Mucosa of rectum (tissue), 2 donors: ENCODE results near the gene SPTBN4.
"Not testable (repeated sequence)": the region's sequence is repeated elsewhere in the genome, so short reads cannot be mapped to it uniquely, and the experiment has no call there.

ENCODE experiments used
- H3K27ac ChIP-seq, 2 donors: one replicate each; pipeline ENCODE4 v1.7.0; 2013; ENCODE audit warnings: inconsistent platforms in 2 of 2, low read depth in 2 of 2, low read length in 2 of 2
- H3K27me3 ChIP-seq, 2 donors: one replicate each; pipeline ENCODE4 v1.7.0; 2013; ENCODE audit warnings: low read length in 2 of 2; ENCODE audit not compliant: control insufficient read depth in 2 of 2, insufficient read depth in 2 of 2
- H3K36me3 ChIP-seq, 2 donors: one replicate each; pipeline ENCODE4 v1.7.0; 2013; ENCODE audit warnings: low read length in 2 of 2; ENCODE audit not compliant: control insufficient read depth in 2 of 2, insufficient read depth in 2 of 2
- H3K4me1 ChIP-seq, 2 donors: one replicate each; pipeline ENCODE4 v1.7.0; 2013; ENCODE audit warnings: low read length in 2 of 2, mild to moderate bottlenecking in 1 of 2; ENCODE audit not compliant: control insufficient read depth in 2 of 2, insufficient read depth in 2 of 2
- H3K4me3 ChIP-seq, 2 donors: one replicate each; pipeline ENCODE4 v1.7.0; 2013; ENCODE audit warnings: low read length in 2 of 2
- H3K9ac ChIP-seq, 2 donors: one replicate each; pipeline ENCODE4 v1.7.0; 2013; ENCODE audit warnings: low read length in 2 of 2, low read depth in 1 of 2, mild to moderate bottlenecking in 1 of 2
- H3K9me3 ChIP-seq, 2 donors: one replicate each; pipeline ENCODE4 v1.7.0; 2013; ENCODE audit warnings: low read length in 2 of 2; ENCODE audit not compliant: control insufficient read depth in 2 of 2
- donor health status: healthy.
- donor health status: Normal muscosa, but diverticular disease.

Gene SPTBN4

GRCh38 chr19:40513741-40514315, 47.0 kb downstream of the SPTBN4 start:
- no peaks in the 10 kb centered on the region for H3K9me3 ChIP-seq
- H3K27me3 ChIP-seq, result peaks cover 22 to 25% of the 10 kb centered on the region in 2 donors
- H3K36me3 ChIP-seq, result no peaks in the 10 kb centered on the region

GRCh38 chr19:40517248-40517647, 50.4 kb downstream of the SPTBN4 start:
- Histone ChIP-seq H3K9me3 (no peaks in the 10 kb centered on the region), H3K4me1 (peaks cover 0 to 2% of the 10 kb centered on the region in 2 donors), H3K9ac (no peak overlapping the region), H3K4me3 (no peak overlapping the region), H3K27me3 (peaks cover 23 to 26% of the 10 kb centered on the region in 2 donors), H3K36me3 (no peaks in the 10 kb centered on the region), H3K27ac (no peak overlapping the region)

More at GRCh38 chr19:40513741-40514315, 47.0 kb downstream of the SPTBN4 start:
- Histone ChIP-seq H3K4me1 (no peaks in the 10 kb centered on the region), H3K4me3 (no peak overlapping the region), H3K9ac (no peak overlapping the region), H3K27ac (no peak overlapping the region)

- H3K4me3 ChIP-seq, result no peak overlapping the region
- H3K4me1 ChIP-seq, result peaks cover 0 to 2% of the 10 kb centered on the region in 2 donors
- no peak overlapping the region for H3K27ac ChIP-seq
- H3K27me3 ChIP-seq, result peaks cover 8% of the 10 kb centered on the region in 2 donors
- no peak overlapping the region for H3K9ac ChIP-seq
- H3K9me3 ChIP-seq, result no peaks in the 10 kb centered on the region
- H3K36me3 ChIP-seq, result no peaks in the 10 kb centered on the region
Observed at GRCh38 chr19:40519352-40520322, 52.8 kb downstream of the SPTBN4 start.

- peaks cover 0 to 2% of the 10 kb centered on the region in 2 donors for H3K4me1 ChIP-seq
- no peaks in the 10 kb centered on the region for H3K36me3 ChIP-seq
- H3K27ac ChIP-seq, result no peak overlapping the region
- no peaks in the 10 kb centered on the region for H3K9me3 ChIP-seq
- no peak overlapping the region for H3K9ac ChIP-seq
- H3K4me3 ChIP-seq, result no peak overlapping the region
- peaks cover 3 to 6% of the 10 kb centered on the region in 2 donors for H3K27me3 ChIP-seq
Observed at GRCh38 chr19:40521276-40521675, 54.5 kb downstream of the SPTBN4 start.

- H3K4me1 ChIP-seq, H3K36me3 ChIP-seq, H3K27me3 ChIP-seq, H3K9me3 ChIP-seq, H3K27ac ChIP-seq, H3K9ac ChIP-seq, H3K4me3 ChIP-seq: not testable (repeated sequence)
Observed at GRCh38 chr19:40521900-40522299, 55.1 kb downstream of the SPTBN4 start.

- H3K27me3 ChIP-seq, result peaks cover 3 to 5% of the 10 kb centered on the region in 2 donors
- H3K9me3 ChIP-seq, result no peaks in the 10 kb centered on the region
- no peaks in the 10 kb centered on the region for H3K36me3 ChIP-seq
- H3K27ac ChIP-seq, result no peak overlapping the region
- H3K4me3 ChIP-seq, result no peak overlapping the region
- peaks cover 0 to 2% of the 10 kb centered on the region in 2 donors for H3K4me1 ChIP-seq
- H3K9ac ChIP-seq, result no peak overlapping the region
Observed at GRCh38 chr19:40523322-40524047, 56.7 kb downstream of the SPTBN4 start.

GRCh38 chr19:40524133-40524549, 57.3 kb downstream of the SPTBN4 start:
- Histone ChIP-seq H3K27me3 (peaks cover 3 to 5% of the 10 kb centered on the region in 2 donors), H3K9ac (no peak overlapping the region), H3K4me3 (no peak overlapping the region), H3K9me3 (no peaks in the 10 kb centered on the region), H3K4me1 (peaks cover 0 to 2% of the 10 kb centered on the region in 2 donors), H3K27ac (no peak overlapping the region), H3K36me3 (no peaks in the 10 kb centered on the region)

- peaks cover 4% of the 10 kb centered on the region in 2 donors for H3K4me1 ChIP-seq
- H3K4me3 ChIP-seq, result no peak overlapping the region
Observed at GRCh38 chr19:40524655-40525054, 57.9 kb downstream of the SPTBN4 start.

GRCh38 chr19:40525234-40526051, 58.6 kb downstream of the SPTBN4 start:
- Histone ChIP-seq H3K9ac (no peak overlapping the region), H3K27me3 (peaks cover 1 to 3% of the 10 kb centered on the region in 2 donors), H3K4me3 (no peak overlapping the region), H3K27ac (no peak overlapping the region), H3K4me1 (peaks cover 4 to 6% of the 10 kb centered on the region in 2 donors), H3K9me3 (no peaks in the 10 kb centered on the region), H3K36me3 (no peaks in the 10 kb centered on the region)

More at GRCh38 chr19:40524655-40525054, 57.9 kb downstream of the SPTBN4 start:
- no peaks in the 10 kb centered on the region for H3K36me3 ChIP-seq
- H3K27ac ChIP-seq, result no peak overlapping the region
- H3K9me3 ChIP-seq, result no peaks in the 10 kb centered on the region
- peaks cover 3 to 5% of the 10 kb centered on the region in 2 donors for H3K27me3 ChIP-seq
- no peak overlapping the region for H3K9ac ChIP-seq
